ENCODE results near the gene ABCA1. TPM values are rescaled to one million over a fixed set of nuclear protein-coding genes. Genes with fewer than 3 reads are reported as not detected.

The ABCA1 gene
- total and polyA plus RNA-seq, 2 of the 4 experiments (the other 2 are of a cell fraction) = 5.8 to 52.2 TPM

DNA sequence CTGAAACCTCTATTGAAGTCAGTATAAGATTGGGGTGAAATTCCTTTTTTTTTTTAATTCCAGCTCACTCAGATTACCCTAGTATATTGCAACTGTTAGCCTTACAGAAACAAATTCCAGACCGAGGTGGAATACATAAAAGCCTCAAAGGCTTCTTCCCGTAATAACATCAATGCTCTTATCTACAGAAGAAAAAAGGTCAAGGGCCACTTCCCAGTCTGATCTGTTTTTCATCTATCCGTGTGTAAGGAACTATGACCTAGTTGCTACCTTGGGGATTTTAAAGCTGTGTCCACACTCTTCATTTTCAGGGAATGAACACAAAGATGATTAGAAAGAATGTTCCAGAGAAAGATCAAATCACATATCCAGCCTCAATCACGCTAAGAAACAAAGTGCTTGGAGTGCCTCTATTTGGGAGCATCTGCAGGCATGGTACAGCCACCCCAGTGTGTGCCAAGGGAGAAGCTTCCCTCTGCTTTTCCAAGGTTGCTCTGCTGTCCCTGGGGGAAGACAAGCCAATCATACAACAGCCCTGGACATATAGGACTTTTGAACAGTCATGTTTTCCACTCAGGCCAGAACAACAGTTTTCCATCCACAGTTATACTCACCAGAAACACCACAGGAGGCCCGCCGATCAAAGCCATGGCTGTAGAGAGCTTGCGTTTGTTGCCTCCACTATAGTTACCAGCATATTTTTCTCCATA, 140.5 kb downstream of the ABCA1 start:
- BruUV-seq (replicated peaks) = no TSS peak
- no peaks in the 10 kb centered on the region for H4K20me1 ChIP-seq (ENCODE audit: insufficient read depth, low read length)
- CTCF ChIA-PET = interaction anchor here (0.6 kb wide), 1 partner anchor 905 kb away, joined by 3 read pairs; no protein-coding TSS in a partner anchor
- H4K8ac ChIP-seq (ENCODE audit: low read depth in 2 of 2, low read length in 2 of 2) = no peak overlapping the region
- no peak overlapping the region for H2AK9ac ChIP-seq (replicated peaks; ENCODE audit: low read depth, low read length, poor library complexity)
- H3K27me3 ChIP-seq (ENCODE audit: control insufficient read depth, insufficient read depth, low read length) = no peaks in the 10 kb centered on the region
- no peaks in the 10 kb centered on the region for H3K79me1 ChIP-seq (ENCODE audit: low read depth in 1 of 2, low read length in 2 of 2)
- no peak overlapping the region for H3K14ac ChIP-seq (replicated peaks; ENCODE audit: low read depth, low read length)
- no peak overlapping the region for H4K91ac ChIP-seq (ENCODE audit: insufficient read depth, low read depth, low read length)
- no peak overlapping the region for H2AK5ac ChIP-seq (ENCODE audit: low read depth, low read length)
- intact Hi-C loops (cut with micrococcal nuclease) (no loop called here), in situ Hi-C loops (cut with MboI; ENCODE audit: low sequenced_read_pairs) (loop anchor here (10.0 kb wide), 1 partner anchor 627 kb away; no protein-coding TSS in a partner anchor), dilution Hi-C loops (cut with HindIII; ENCODE audit: low sequenced_read_pairs, unreplicated experiment) (no loop called here)
- H2BK120ac ChIP-seq (ENCODE audit: low read depth, low read length) = no peak overlapping the region
- no peaks in the 10 kb centered on the region; the same call in 1 of the 2 replicates for H3K4me1 ChIP-seq (ENCODE audit: control insufficient read depth, insufficient read depth, low read length)
- no peak overlapping the region for H3K4me3 ChIP-seq (ENCODE audit: insufficient read depth, low read depth, low read length)
- peaks cover 61% of the 10 kb centered on the region for H3K36me3 ChIP-seq (ENCODE audit: control insufficient read depth, insufficient read depth, low read length)
- H3K9ac ChIP-seq (ENCODE audit: low read depth, low read length) = no peak overlapping the region
- H3K56ac ChIP-seq (ENCODE audit: extremely low read depth, insufficient read depth, low read length) = no peak overlapping the region
- no peak overlapping the region for H3K23ac ChIP-seq (ENCODE audit: low read depth, low read length)
- ATAC-seq (ENCODE audit: low read depth) (no peak), DNase-seq (no peak)
- no peaks in the 10 kb centered on the region for H3K9me1 ChIP-seq (ENCODE audit: insufficient read depth, low read length)
- POLR2A ChIA-PET (ENCODE audit: unreplicated experiment) = no interaction called here
- H3K4ac ChIP-seq (ENCODE audit: low read depth, low read length) = no peak overlapping the region
- no peak overlapping the region for H2BK5ac ChIP-seq (ENCODE audit: low read depth, low read length, poor library complexity, severe bottlenecking)
- no peak overlapping the region for H2AFZ ChIP-seq (replicated peaks; ENCODE audit: low read length, poor library complexity)
- no peak overlapping the region for H3K27ac ChIP-seq (ENCODE audit: insufficient read depth, low read length)
- H2BK20ac ChIP-seq (ENCODE audit: low read depth, low read length) = no peak overlapping the region
- no peak overlapping the region for H3K18ac ChIP-seq (ENCODE audit: low read depth, low read length)
- H3K4me2 ChIP-seq (ENCODE audit: low read depth, low read length) = no peak overlapping the region
- no peaks in the 10 kb centered on the region for H3K9me3 ChIP-seq (ENCODE audit: control insufficient read depth, insufficient read depth, low read length)
- WGBS, 2 experiments (ENCODE audit: extremely low coverage in 2 of 2, insufficient read length in 1 of 2) = no CpG with 5 or more reads among the region's 7 CpGs
- no peak for TF ChIP-seq FOS (IDR thresholded peaks at IDR 0.05; ENCODE audit: low read depth, low read length)
- no peak for TF ChIP-seq MAZ (IDR thresholded peaks at IDR 0.05; ENCODE audit: borderline replicate concordance, low read depth, low read length)
- H4K5ac ChIP-seq (ENCODE audit: low read depth, low read length) = no peak overlapping the region
- no peak overlapping the region for H2BK15ac ChIP-seq (ENCODE audit: low read depth, low read length)
